Measurements from ENCODE around the gene PTPRN2.

PTPRN2 gene

GRCh38 chr7:157977306-157977705 is 610.3 kb downstream of the PTPRN2 start:
- peak; percentile 14 for DNase-seq

GRCh38 chr7:157976406-157976805 is 611.2 kb downstream of the PTPRN2 start:
- DNase-seq: no peak

GRCh38 chr7:157975401-157976372 is 611.9 kb downstream of the PTPRN2 start:
- DNase-seq: no peak

GRCh38 chr7:157974678-157975230 is 612.9 kb downstream of the PTPRN2 start:
- DNase-seq: no peak

GRCh38 chr7:157973971-157974677 is 613.5 kb downstream of the PTPRN2 start:
- no peak for DNase-seq

GRCh38 chr7:157972914-157973313 is 614.7 kb downstream of the PTPRN2 start:
- no peak for DNase-seq

- DNase-seq: no peak
These were observed 616.1 kb downstream of the PTPRN2 start for GRCh38 chr7:157971501-157971900.

- no peak for DNase-seq
These were observed 616.9 kb downstream of the PTPRN2 start for GRCh38 chr7:157970744-157971143.

- DNase-seq: no peak
These were observed 617.6 kb downstream of the PTPRN2 start for GRCh38 chr7:157969995-157970394.

- no peak for DNase-seq
These were observed 621.1 kb downstream of the PTPRN2 start for GRCh38 chr7:157966490-157966889.

- DNase-seq: no peak
These were observed 623.1 kb downstream of the PTPRN2 start for GRCh38 chr7:157964521-157964920.

GRCh38 chr7:157964016-157964415 is 623.6 kb downstream of the PTPRN2 start:
- DNase-seq: no peak

- no peak for DNase-seq
These were observed 624.1 kb downstream of the PTPRN2 start for GRCh38 chr7:157963526-157963925.

GRCh38 chr7:157962458-157963306 is 624.9 kb downstream of the PTPRN2 start:
- DNase-seq: no peak

GRCh38 chr7:157961731-157962457 is 625.7 kb downstream of the PTPRN2 start:
- peak; percentile 49 for DNase-seq

- DNase-seq: no peak
These were observed 632.1 kb downstream of the PTPRN2 start for GRCh38 chr7:157955348-157955999.

- no peak for DNase-seq
These were observed 632.7 kb downstream of the PTPRN2 start for GRCh38 chr7:157954901-157955300.

- no peak for DNase-seq
These were observed 634.6 kb downstream of the PTPRN2 start for GRCh38 chr7:157952841-157953645.

GRCh38 chr7:157952050-157952667 is 635.5 kb downstream of the PTPRN2 start:
- DNase-seq: no peak
